Esophagus (tissue), 2 donors: ENCODE measurements around the gene IGF1R. TPM values are rescaled to one million over a fixed set of nuclear protein-coding genes. Genes with fewer than 3 reads are reported as not detected.
"Not testable (repeated sequence)": the region's sequence is repeated elsewhere in the genome, so short reads cannot be mapped to it uniquely, and the experiment has no call there.

Experiments used
- H3K27ac ChIP-seq, 2 donors: one replicate each; pipeline ENCODE4 v1.5.1; 2013; ENCODE audit warnings: low read depth in 2 of 2, mild to moderate bottlenecking in 2 of 2, inconsistent platforms in 1 of 2, low read length in 1 of 2, moderate library complexity in 1 of 2
- H3K27me3 ChIP-seq, 2 donors: one replicate each; pipeline ENCODE4 v1.6.1; 2013; ENCODE audit warnings: low read length in 2 of 2, control low read depth in 1 of 2, mild to moderate bottlenecking in 1 of 2; ENCODE audit not compliant: insufficient read depth in 2 of 2, control insufficient read depth in 1 of 2
- H3K36me3 ChIP-seq, 2 donors: one replicate each; pipeline ENCODE4 v1.6.1; 2013; ENCODE audit warnings: low read length in 1 of 2; ENCODE audit not compliant: control insufficient read depth in 2 of 2, insufficient read depth in 2 of 2
- H3K4me1 ChIP-seq, 2 donors: one replicate each; pipeline ENCODE4 v1.6.1; 2013; ENCODE audit warnings: low read length in 1 of 2; ENCODE audit not compliant: control insufficient read depth in 2 of 2, insufficient read depth in 2 of 2
- H3K4me3 ChIP-seq, 2 donors: one replicate each; pipeline ENCODE4 v1.5.1; 2013; ENCODE audit warnings: low read length in 2 of 2, mild to moderate bottlenecking in 2 of 2, low read depth in 1 of 2, moderate library complexity in 1 of 2
- H3K9me3 ChIP-seq, 2 donors: one replicate each; pipeline ENCODE4 v1.6.1; 2013; ENCODE audit warnings: mild to moderate bottlenecking in 2 of 2, low read depth in 1 of 2, low read length in 1 of 2, moderate library complexity in 1 of 2; ENCODE audit not compliant: control insufficient read depth in 2 of 2, insufficient read depth in 1 of 2
- WGBS, 2 donors: extraction: QIAGEN DNeasy Blood & Tissue Kit; methylation state at CpG; one replicate each; pipeline ENCODE4 v1.1.7; 2013; 5-methylcytosine and 5-hydroxymethylcytosine counted together
- polyA plus RNA-seq, 2 donors: library from polyadenylated mRNA; stranded (reverse); fragments of 200-250 nt; gene quantifications; one replicate each; pipeline ENCODE4 v1.2.3, GENCODE V29; 2013
- donor health status: healthy with polysubstance abuse.
- donor health status: Bipolar disorder and iron deficiency.

Gene IGF1R
- polyA plus RNA-seq, 2 donors = 4.1 to 4.4 TPM

- H3K27ac ChIP-seq = no peak overlapping the region
- H3K36me3 ChIP-seq = peaks cover 15 to 42% of the 10 kb centered on the region in 2 donors
- H3K9me3 ChIP-seq = peaks cover 0 to 4% of the 10 kb centered on the region in 2 donors
- H3K27me3 ChIP-seq = no peaks in the 10 kb centered on the region
- no peak overlapping the region for H3K4me3 ChIP-seq
- WGBS, 2 donors = 87 to 89% methylated on average over 39 of the region's 39 CpGs
- H3K4me1 ChIP-seq = peaks cover 2 to 10% of the 10 kb centered on the region in 2 donors
Observed at GRCh38 chr15:98956796-98957553, 308.6 kb downstream of the IGF1R start.

- H3K4me1 ChIP-seq = peaks cover 0 to 10% of the 10 kb centered on the region in 2 donors
- no peak overlapping the region for H3K27ac ChIP-seq
- no peaks in the 10 kb centered on the region for H3K27me3 ChIP-seq
- no peak overlapping the region for H3K4me3 ChIP-seq
- peaks cover 0 to 5% of the 10 kb centered on the region in 2 donors for H3K9me3 ChIP-seq
- peaks cover 15 to 43% of the 10 kb centered on the region in 2 donors for H3K36me3 ChIP-seq
- 76 to 81% methylated on average over 6 of the region's 6 CpGs for WGBS, 2 donors
Observed at GRCh38 chr15:98957655-98958054, 309.3 kb downstream of the IGF1R start.

- H3K27ac ChIP-seq = no peak overlapping the region
- no peaks in the 10 kb centered on the region for H3K27me3 ChIP-seq
- H3K9me3 ChIP-seq = peaks cover 0 to 5% of the 10 kb centered on the region in 2 donors
- H3K4me3 ChIP-seq = no peak overlapping the region
- H3K4me1 ChIP-seq = peaks cover 0 to 10% of the 10 kb centered on the region in 2 donors
- peaks cover 15 to 45% of the 10 kb centered on the region in 2 donors for H3K36me3 ChIP-seq
- 95 to 97% methylated on average over 11 of the region's 11 CpGs for WGBS, 2 donors
Observed at GRCh38 chr15:98958076-98958475, 309.7 kb downstream of the IGF1R start.

- H3K4me3 ChIP-seq = no peak overlapping the region
- WGBS, 2 donors = 89% methylated on average over 22 of the region's 22 CpGs
- peaks cover 0 to 5% of the 10 kb centered on the region in 2 donors for H3K9me3 ChIP-seq
- no peak overlapping the region for H3K27ac ChIP-seq
- H3K27me3 ChIP-seq = no peaks in the 10 kb centered on the region
- peaks cover 0 to 5% of the 10 kb centered on the region in 2 donors for H3K4me1 ChIP-seq
- peaks cover 15 to 45% of the 10 kb centered on the region in 2 donors for H3K36me3 ChIP-seq
Observed at GRCh38 chr15:98958918-98959639, 310.7 kb downstream of the IGF1R start.

- H3K9me3 ChIP-seq = peaks cover 0 to 5% of the 10 kb centered on the region in 2 donors
- peaks cover 15 to 45% of the 10 kb centered on the region in 2 donors for H3K36me3 ChIP-seq
- H3K27me3 ChIP-seq = no peaks in the 10 kb centered on the region
- H3K4me3 ChIP-seq = no peak overlapping the region
- H3K27ac ChIP-seq = no peak overlapping the region
- H3K4me1 ChIP-seq = peaks cover 0 to 4% of the 10 kb centered on the region in 2 donors
- WGBS, 2 donors = 91 to 97% methylated on average over 3 of the region's 3 CpGs
Observed at GRCh38 chr15:98959640-98960007, 311.3 kb downstream of the IGF1R start.

GRCh38 chr15:98960555-98961050 is 312.3 kb downstream of the IGF1R start:
- no peaks in the 10 kb centered on the region for H3K27me3 ChIP-seq
- H3K4me1 ChIP-seq = peaks cover 0 to 2% of the 10 kb centered on the region in 2 donors
- peaks cover 0 to 5% of the 10 kb centered on the region in 2 donors for H3K9me3 ChIP-seq
- H3K4me3 ChIP-seq = no peak overlapping the region
- H3K27ac ChIP-seq = no peak overlapping the region
- peaks cover 15 to 47% of the 10 kb centered on the region in 2 donors for H3K36me3 ChIP-seq
- WGBS, 2 donors = 94 to 99% methylated on average over 21 of the region's 21 CpGs

- Histone ChIP-seq H3K27me3 (no peaks in the 10 kb centered on the region), H3K4me3 (no peak overlapping the region), H3K9me3 (peaks cover 0 to 5% of the 10 kb centered on the region in 2 donors), H3K27ac (no peak overlapping the region), H3K36me3 (peaks cover 10 to 29% of the 10 kb centered on the region in 2 donors), H3K4me1 (no peaks in the 10 kb centered on the region)
- 94 to 95% methylated on average over 8 of the region's 8 CpGs for WGBS, 2 donors
Observed at GRCh38 chr15:98963444-98963843, 315.1 kb downstream of the IGF1R start.

GRCh38 chr15:98964466-98965133 is 316.3 kb downstream of the IGF1R start:
- no peaks in the 10 kb centered on the region for H3K4me1 ChIP-seq
- no peak overlapping the region for H3K4me3 ChIP-seq
- WGBS, 2 donors = 71 to 75% methylated on average over 8 of the region's 8 CpGs
- H3K27me3 ChIP-seq = no peaks in the 10 kb centered on the region
- peaks cover 0 to 5% of the 10 kb centered on the region in 2 donors for H3K9me3 ChIP-seq
- peaks cover 10 to 25% of the 10 kb centered on the region in 2 donors for H3K36me3 ChIP-seq
- peak overlapping the region in 1 of 2 donors; percentile 15 for H3K27ac ChIP-seq

GRCh38 chr15:98965134-98965491 is 316.8 kb downstream of the IGF1R start:
- H3K9me3 ChIP-seq, H3K4me3 ChIP-seq, H3K27me3 ChIP-seq, H3K27ac ChIP-seq, H3K4me1 ChIP-seq: not testable (repeated sequence)
- WGBS, 2 donors = 90 to 93% methylated on average over 4 of the region's 4 CpGs
- H3K36me3 ChIP-seq = peaks cover 10 to 23% of the 10 kb centered on the region in 2 donors
